Right lobe of liver (tissue), 6 donors: Measurements from ENCODE around the gene RDM1. TPM values are rescaled to one million over a fixed set of nuclear protein-coding genes. Genes with fewer than 3 reads are reported as not detected.

ENCODE experiments used
- ATAC-seq, 4 donors: fragments of 200-7000 bp; cut with Tn5 transposase; one replicate each; pipeline ENCODE4 v1.9.1; 2020; ENCODE audit warnings: mild to moderate bottlenecking in 4 of 4, moderate library complexity in 4 of 4
- DNase-seq, 3 donors: peaks; one replicate each; pipeline ENCODE4 v3.0.0-alpha.2; 2020
- H3K27ac ChIP-seq, 3 donors: fragments of 200-600 bp; one replicate each; pipeline ENCODE4 v1.8.0; 2022
- H3K27me3 ChIP-seq, 2 donors: fragments of 200-600 bp; one replicate each; pipeline ENCODE4 v1.8.0; 2022
- H3K36me3 ChIP-seq, 4 donors: fragments of 200-600 bp; sonication (generic) in 1 of 4; one replicate each; pipeline versions ENCODE4 v1.5.1 to v1.8.0; 2017 to 2022; ENCODE audit warnings: control low read depth in 1 of 4
- H3K4me1 ChIP-seq, 4 donors: fragments of 200-600 bp; sonication (generic) in 1 of 4; one replicate each; pipeline versions ENCODE4 v1.5.1 to v1.8.0; 2017 to 2022; ENCODE audit warnings: control low read depth in 1 of 4
- H3K4me3 ChIP-seq, 3 donors: fragments of 200-600 bp; one replicate each; pipeline ENCODE4 v1.8.0; 2022
- H3K9me3 ChIP-seq, 4 donors: fragments of 200-600 bp; sonication (generic) in 1 of 4; one replicate each; pipeline versions ENCODE4 v1.5.1 to v1.8.0; 2017 to 2022; ENCODE audit warnings: control low read depth in 1 of 4
- CTCF ChIP-seq, 4 donors: fragments of 200-600 bp in 3 of 4; fragments of 450-650 bp in 1 of 4; IDR thresholded peaks; one replicate each; pipeline versions ENCODE4 v1.5.1 to v1.8.0; 2016 to 2022; ENCODE audit warnings: antibody characterized with exemption in 4 of 4, mild to moderate bottlenecking in 2 of 4
- POLR2A ChIP-seq: fragments of 450-650 bp; IDR thresholded peaks from one replicate; pipeline ENCODE4 v1.6.1; 2017; ENCODE audit warnings: antibody characterized with exemption, mild to moderate bottlenecking
- WGBS: methylation state at CpG from one replicate; pipeline ENCODE4 v1.1.6; 2018; ENCODE audit warnings: low coverage, low lambda C conversion rate; ENCODE audit not compliant: insufficient coverage; ENCODE audit errors: missing lambda C conversion rate; 5-methylcytosine and 5-hydroxymethylcytosine counted together
- intact Hi-C, 2 donors: fragments of 100-400 bp; cut with DNase I; formaldehyde crosslinking; loops; one replicate each; pipeline versions ENCODE4 v1.11.2 to v1.14.1; 2022
- total RNA-seq, 6 experiments: library from RNA; depleted of rRNA in 2 of 6; stranded (reverse); fragments of >200 nt in 2 of 6; fragmentation: NEBNext Ultra II Directional in 3 of 6; extraction: Animal tissue kit (Norgen Biotek cat#: 25700) in 3 of 6; gene quantifications; one replicate each; pipeline versions ENCODE4 v1.1.0 to v1.2.4, GENCODE V29; 2016 to 2023
- donor health status: DM: no; HTN: yes; CAD: no.
- donor health status: DM: no; HTN: no; CAD: no.
- donor health status: DM: no; HTN: no; CAD: no.
- donor health status: DM: no; HTN: yes; CAD: no.
- donor health status: DM: no; HTN: yes; CAD: no.

RDM1 gene
- total RNA-seq, 6 experiments from 2014 or later = not detected

DNA sequence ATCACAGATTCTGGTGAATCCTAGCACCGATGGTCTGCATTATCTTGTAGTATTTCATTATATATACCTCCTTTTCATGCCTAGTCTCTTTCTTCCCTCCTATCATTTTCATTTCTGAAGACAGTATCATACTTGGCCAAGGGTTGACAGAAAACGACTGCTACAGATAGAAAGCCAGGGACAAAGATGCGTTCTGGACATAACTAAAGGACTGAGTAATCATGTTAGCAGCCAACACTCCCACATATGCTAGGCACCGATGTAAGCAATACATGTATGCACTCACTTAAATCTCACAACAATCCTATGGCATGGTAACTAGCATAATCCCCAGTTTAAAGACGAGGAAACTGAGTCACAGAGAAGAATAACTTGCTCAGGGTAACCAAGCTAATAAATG is 22.9 kb downstream of the RDM1 start:
- intact Hi-C loops = no loop called here
- no peaks in the 10 kb centered on the region for H3K9me3 ChIP-seq
- no peak overlapping the region for H3K4me3 ChIP-seq
- H3K36me3 ChIP-seq = no peaks in the 10 kb centered on the region
- 71% methylated on average over 5 of the region's 5 CpGs for WGBS
- H3K27me3 ChIP-seq = no peaks in the 10 kb centered on the region
- TF ChIP-seq POLR2A = no peak
- TF ChIP-seq CTCF (IDR thresholded peaks at IDR 0.05) = no peak
- H3K27ac ChIP-seq = no peak overlapping the region
- H3K4me1 ChIP-seq = peaks cover 0 to 7% (median 2%) of the 10 kb centered on the region in 4 donors
- ATAC-seq (no peak), DNase-seq (no peak)

DNA sequence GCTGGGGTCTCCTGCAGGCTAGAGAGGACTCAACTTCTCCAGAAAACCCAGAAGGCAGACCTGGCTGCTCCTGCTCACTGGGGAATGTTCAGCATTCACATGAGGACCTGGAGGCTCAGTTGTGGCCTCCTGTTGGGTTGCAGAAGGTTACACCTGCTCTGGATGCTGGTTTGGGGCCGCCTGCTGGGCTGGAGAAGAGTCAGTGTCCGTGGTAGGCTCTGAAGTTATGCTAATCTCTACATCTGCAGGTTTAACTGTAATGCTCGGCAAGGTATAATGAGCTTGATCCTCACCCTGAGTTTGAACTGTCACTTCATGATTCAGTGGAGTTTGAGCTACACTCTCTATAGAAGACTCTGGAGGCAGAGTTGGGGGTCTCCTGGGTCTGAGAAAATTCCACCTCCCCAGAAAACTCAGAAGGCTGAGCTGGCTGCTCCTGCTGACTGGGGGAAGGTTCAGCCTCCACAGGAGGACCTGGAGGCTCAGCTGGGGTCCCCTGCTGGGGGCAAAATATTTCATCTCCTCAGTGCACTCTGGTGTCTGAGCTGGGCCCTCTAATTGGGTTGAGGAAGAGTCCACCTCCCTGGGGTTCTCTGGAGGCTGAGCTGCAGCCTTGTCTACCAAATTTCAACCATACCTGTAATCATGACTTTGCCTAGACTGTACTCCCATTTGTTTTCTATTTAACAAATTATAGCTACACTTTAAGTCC is 23.5 kb downstream of the RDM1 start:
- no peak overlapping the region for H3K4me3 ChIP-seq
- peaks cover 0 to under 1% (median 0%) of the 10 kb centered on the region in 4 donors for H3K4me1 ChIP-seq
- no peaks in the 10 kb centered on the region for H3K36me3 ChIP-seq
- DNase-seq = no peak
- TF ChIP-seq CTCF (IDR thresholded peaks at IDR 0.05) (no peak), POLR2A (no peak)
- H3K9me3 ChIP-seq = no peaks in the 10 kb centered on the region
- H3K27me3 ChIP-seq = no peaks in the 10 kb centered on the region
- H3K27ac ChIP-seq = no peak overlapping the region
- WGBS = 80% methylated on average over 2 of the region's 3 CpGs
- intact Hi-C loops = no loop called here
- no peak for ATAC-seq

GRCh38 chr17:35906191-35906925 is 24.2 kb downstream of the RDM1 start:
- Histone ChIP-seq H3K9me3 (no peaks in the 10 kb centered on the region), H3K27me3 (no peaks in the 10 kb centered on the region), H3K4me1 (no peaks in the 10 kb centered on the region), H3K36me3 (no peaks in the 10 kb centered on the region), H3K27ac (no peak overlapping the region), H3K4me3 (no peak overlapping the region)
- WGBS = 94% methylated on average over 3 of the region's 5 CpGs
- no peak for DNase-seq
- no peak for TF ChIP-seq CTCF (IDR thresholded peaks at IDR 0.05)
- TF ChIP-seq POLR2A = no peak
- intact Hi-C loops = no loop called here
- no peak for ATAC-seq

GRCh38 chr17:35903451-35903850 is 27.1 kb downstream of the RDM1 start:
- Histone ChIP-seq H3K36me3 (no peaks in the 10 kb centered on the region), H3K9me3 (no peaks in the 10 kb centered on the region), H3K4me3 (no peak overlapping the region), H3K4me1 (peaks cover 0 to 6% (median 0%) of the 10 kb centered on the region in 4 donors), H3K27ac (no peak overlapping the region), H3K27me3 (no peaks in the 10 kb centered on the region)
- TF ChIP-seq CTCF (IDR thresholded peaks at IDR 0.05) = no peak
- no peak for TF ChIP-seq POLR2A
- DNase-seq (no peak), ATAC-seq (no peak)
- intact Hi-C loops = no loop called here
- 93% methylated on average over 5 of the region's 5 CpGs for WGBS
